NCI-H526 treated with DMSO at 0.1 percent for 48 hours (cell line): ENCODE data around the gene DNAH8.

Experiments
- DNase-seq: peaks from one replicate; lab custom pipeline; 2025; lab: John Stamatoyannopoulos, UW

DNAH8 gene

GRCh38 chr6:39051399-39052122 is 336.4 kb downstream of the DNAH8 start:
- DNase-seq, result no peak

- DNase-seq, result no peak
Observed at GRCh38 chr6:39053016-39053624, 338.0 kb downstream of the DNAH8 start.

- DNase-seq, result no peak
Observed at GRCh38 chr6:39053854-39054576, 338.9 kb downstream of the DNAH8 start.

- DNase-seq, result no peak
Observed at GRCh38 chr6:39054577-39055142, 339.5 kb downstream of the DNAH8 start.

GRCh38 chr6:39055661-39056060 is 340.6 kb downstream of the DNAH8 start:
- no peak for DNase-seq

GRCh38 chr6:39056191-39056590 is 341.1 kb downstream of the DNAH8 start:
- no peak for DNase-seq

- no peak for DNase-seq
Observed at GRCh38 chr6:39056681-39057080, 341.6 kb downstream of the DNAH8 start.

- DNase-seq, result no peak
Observed at GRCh38 chr6:39057251-39058155, 342.4 kb downstream of the DNAH8 start.

GRCh38 chr6:39058471-39059147 is 343.5 kb downstream of the DNAH8 start:
- no peak for DNase-seq

GRCh38 chr6:39059496-39060310 is 344.6 kb downstream of the DNAH8 start:
- no peak for DNase-seq

- no peak for DNase-seq
Observed at GRCh38 chr6:39060467-39061160, 345.5 kb downstream of the DNAH8 start.

- DNase-seq, result no peak
Observed at GRCh38 chr6:39061182-39061581, 346.1 kb downstream of the DNAH8 start.

- no peak for DNase-seq
Observed at GRCh38 chr6:39061588-39061987, 346.5 kb downstream of the DNAH8 start.

- no peak for DNase-seq
Observed at GRCh38 chr6:39062014-39062740, 347.1 kb downstream of the DNAH8 start.

GRCh38 chr6:39063526-39063925 is 348.4 kb downstream of the DNAH8 start:
- no peak for DNase-seq

GRCh38 chr6:39065561-39065960 is 350.4 kb downstream of the DNAH8 start:
- no peak for DNase-seq

GRCh38 chr6:39068391-39068790 is 353.3 kb downstream of the DNAH8 start:
- no peak for DNase-seq

GRCh38 chr6:39072830-39073229 is 357.7 kb downstream of the DNAH8 start:
- no peak for DNase-seq
